Femur (tissue), 1 donor: ENCODE measurements around the gene PDE2A.

ENCODE experiments used
- DNase-seq: peaks from one replicate; pipeline ENCODE4 v3.0.0-alpha.2; 2017

Gene PDE2A

GRCh38 chr11:72609045-72609444, 65.2 kb downstream of the PDE2A start:
- no peak for DNase-seq

DNA sequence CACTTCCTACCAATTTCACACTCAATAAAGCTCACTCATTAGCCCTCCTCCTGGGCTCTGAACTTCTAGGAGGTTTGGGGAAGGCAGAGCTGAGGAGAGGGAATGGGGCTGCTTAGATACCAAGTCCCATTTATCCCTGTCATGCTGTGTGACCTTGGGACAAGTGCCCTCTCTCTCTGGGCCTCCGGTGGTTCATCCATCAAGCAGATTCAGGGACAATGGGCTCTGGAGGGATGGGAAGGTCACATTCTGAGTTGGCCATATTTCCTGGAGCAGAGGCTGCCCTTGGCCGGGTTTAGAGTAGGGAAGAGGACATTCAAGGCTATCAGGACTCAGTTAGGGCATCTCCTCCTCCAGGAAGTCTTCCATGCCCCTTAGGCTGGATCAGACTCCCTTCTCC, 66.7 kb downstream of the PDE2A start:
- no peak for DNase-seq

DNA sequence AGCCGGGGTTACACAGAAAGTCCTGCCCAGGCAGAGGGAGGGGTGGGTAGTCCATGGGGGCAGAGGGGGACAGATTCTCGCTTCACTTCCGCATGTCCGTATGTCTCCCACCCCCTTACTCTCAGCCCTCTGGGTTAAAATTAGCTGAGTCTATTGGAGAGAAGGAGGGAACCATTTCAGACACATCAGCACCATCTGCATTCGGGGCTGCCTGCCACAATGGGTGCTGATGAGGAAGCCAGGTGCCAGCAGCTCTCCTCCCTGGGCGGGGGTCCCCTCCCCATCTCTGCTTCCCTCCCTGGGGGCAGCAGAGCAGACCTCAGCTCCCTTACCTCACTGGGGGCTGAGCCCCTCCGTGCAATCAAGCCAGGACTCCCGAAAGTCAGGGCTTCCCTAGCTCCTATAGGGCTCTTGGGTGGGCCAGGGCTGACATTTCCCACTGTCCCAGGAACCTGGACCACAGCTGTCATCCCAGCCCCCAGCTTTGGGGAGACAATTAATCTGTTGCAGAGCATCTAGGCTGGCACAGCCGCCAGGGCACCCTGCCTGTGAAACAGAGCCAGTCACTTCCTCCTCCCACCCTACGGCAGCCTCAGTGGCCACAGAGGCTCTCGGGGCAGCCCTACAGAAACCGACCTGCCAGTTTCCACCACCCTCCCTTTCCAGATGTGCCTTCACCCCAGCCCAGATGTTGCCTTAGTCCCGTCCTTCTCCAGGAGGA, 67.3 kb downstream of the PDE2A start:
- no peak for DNase-seq

GRCh38 chr11:72605973-72606747, 68.1 kb downstream of the PDE2A start:
- DNase-seq, result no peak

DNA sequence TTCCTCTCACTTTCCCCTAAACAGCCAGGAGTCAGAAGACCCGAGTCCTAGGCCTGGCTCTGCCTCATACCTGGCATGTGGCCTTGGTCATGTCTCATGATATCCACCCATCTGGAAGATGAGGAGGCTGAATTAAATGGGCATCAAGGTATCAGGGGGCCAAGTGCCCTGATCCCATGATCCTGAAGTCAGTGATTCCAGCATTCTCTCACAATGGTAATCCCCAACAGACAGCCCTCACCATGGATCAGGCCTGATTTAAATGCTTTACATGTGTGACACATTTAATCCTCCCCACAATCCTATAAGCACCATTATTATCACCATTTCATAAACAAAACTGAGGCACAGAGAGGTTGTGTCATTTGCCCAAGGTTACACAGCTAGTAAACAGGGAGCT, 70.0 kb downstream of the PDE2A start:
- no peak for DNase-seq

GRCh38 chr11:72602250-72602904, 71.8 kb downstream of the PDE2A start:
- DNase-seq, result no peak

GRCh38 chr11:72600557-72600956, 73.7 kb downstream of the PDE2A start:
- DNase-seq, result no peak

GRCh38 chr11:72599325-72600117, 74.7 kb downstream of the PDE2A start:
- no peak for DNase-seq

GRCh38 chr11:72598906-72599305, 75.3 kb downstream of the PDE2A start:
- peak; percentile 46 for DNase-seq

DNA sequence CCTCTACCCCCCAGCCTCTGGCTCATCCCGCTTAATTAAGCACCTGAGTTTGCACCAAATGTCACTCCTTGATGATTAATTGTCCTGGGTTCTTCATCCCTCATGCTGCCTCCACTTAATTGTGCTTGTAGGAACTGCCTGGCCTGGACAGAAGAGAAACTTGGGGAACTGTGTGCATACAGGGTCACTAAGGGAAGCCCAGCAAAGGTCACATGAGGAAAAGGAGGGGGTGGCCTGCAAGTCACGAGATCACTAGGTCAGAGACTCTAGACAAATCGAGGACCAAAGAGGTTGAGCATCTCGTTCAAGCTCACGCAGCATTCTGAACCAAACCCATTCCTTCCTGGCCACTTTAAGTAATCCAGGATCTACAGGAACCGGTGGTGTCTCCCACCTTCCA, 75.8 kb downstream of the PDE2A start:
- DNase-seq, result no peak

DNA sequence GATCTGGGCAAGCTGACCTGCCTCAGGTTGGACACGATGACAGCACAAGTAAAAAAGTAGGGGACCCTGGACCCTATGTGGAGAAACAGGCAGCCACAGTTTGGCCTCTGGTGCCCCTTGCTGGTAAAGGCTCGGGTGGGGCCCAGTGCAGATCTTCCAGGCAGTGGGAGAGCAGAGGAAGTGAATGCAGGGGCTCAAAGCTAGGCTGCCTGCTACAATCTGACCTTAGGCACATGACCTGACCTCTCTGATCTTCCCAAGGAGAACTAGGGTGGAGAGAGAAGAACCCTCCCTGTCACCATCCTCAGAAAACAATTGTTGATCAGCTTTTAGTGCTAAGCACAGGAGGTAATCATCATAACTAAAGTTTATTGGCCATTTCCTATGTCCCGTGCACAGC, 76.5 kb downstream of the PDE2A start:
- DNase-seq, result no peak

DNA sequence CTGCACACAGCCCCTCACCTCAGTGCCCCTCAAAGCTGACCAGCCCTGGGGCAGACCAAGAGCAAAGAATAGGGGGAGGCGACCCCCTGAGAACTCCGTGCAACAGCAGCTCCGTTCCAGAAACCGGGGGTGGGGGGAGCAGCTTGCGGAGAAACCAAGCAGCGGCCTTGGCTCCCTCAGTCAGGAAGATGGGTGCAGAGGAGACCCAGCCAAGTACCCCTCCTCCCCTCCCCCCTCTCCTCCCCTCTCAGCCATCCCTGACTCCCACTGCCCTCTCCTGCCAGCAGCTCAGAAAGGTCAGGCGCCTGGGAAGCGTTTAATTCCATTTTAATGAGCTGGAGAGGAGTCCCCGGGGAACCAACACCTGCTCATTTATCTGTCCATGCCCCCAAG, 78.9 kb downstream of the PDE2A start:
- DNase-seq, result no peak

DNA sequence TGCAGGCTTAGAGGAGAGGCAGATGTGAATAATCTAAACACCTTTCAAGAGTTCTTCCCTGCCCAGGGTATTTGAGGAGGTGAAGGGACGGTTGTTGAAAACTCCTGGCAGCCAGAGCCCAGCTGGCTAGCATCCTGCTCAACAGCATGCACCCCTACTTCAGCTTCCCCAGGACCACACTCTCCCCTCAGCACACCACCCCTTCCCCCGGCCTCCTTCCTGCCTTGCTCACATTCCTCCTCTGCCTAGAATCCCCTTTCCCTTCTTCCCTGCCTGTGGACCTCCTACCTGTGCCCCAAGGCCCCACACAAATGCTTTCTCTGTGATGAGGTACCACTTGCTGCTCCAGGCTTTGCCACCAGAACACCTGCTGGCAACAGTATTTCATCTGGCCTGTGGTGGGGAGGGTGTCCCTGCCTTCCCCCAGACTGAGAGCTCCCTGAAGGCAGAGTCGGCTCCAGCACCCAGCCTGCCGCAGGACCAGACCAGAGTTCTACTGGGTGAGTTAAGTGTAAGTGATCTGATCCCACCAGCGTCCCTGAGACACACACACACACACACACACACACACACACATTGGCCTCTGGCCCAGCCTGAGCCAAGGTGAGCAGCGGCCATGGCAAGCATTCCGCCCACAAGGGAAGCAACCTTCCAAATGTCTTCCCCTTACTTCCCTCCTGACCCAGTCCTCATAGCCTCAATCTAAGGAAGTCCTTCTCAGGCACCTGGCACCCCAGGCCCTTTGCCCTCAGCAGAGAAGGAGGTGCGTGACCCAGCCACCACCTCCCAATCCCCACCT, 79.5 kb downstream of the PDE2A start:
- no peak for DNase-seq

GRCh38 chr11:72592698-72593495, 81.3 kb downstream of the PDE2A start:
- DNase-seq, result no peak

- no peak for DNase-seq
Measured at GRCh38 chr11:72591785-72592502, 82.3 kb downstream of the PDE2A start.

- no peak for DNase-seq
Measured at GRCh38 chr11:72591023-72591422, 83.2 kb downstream of the PDE2A start.

DNA sequence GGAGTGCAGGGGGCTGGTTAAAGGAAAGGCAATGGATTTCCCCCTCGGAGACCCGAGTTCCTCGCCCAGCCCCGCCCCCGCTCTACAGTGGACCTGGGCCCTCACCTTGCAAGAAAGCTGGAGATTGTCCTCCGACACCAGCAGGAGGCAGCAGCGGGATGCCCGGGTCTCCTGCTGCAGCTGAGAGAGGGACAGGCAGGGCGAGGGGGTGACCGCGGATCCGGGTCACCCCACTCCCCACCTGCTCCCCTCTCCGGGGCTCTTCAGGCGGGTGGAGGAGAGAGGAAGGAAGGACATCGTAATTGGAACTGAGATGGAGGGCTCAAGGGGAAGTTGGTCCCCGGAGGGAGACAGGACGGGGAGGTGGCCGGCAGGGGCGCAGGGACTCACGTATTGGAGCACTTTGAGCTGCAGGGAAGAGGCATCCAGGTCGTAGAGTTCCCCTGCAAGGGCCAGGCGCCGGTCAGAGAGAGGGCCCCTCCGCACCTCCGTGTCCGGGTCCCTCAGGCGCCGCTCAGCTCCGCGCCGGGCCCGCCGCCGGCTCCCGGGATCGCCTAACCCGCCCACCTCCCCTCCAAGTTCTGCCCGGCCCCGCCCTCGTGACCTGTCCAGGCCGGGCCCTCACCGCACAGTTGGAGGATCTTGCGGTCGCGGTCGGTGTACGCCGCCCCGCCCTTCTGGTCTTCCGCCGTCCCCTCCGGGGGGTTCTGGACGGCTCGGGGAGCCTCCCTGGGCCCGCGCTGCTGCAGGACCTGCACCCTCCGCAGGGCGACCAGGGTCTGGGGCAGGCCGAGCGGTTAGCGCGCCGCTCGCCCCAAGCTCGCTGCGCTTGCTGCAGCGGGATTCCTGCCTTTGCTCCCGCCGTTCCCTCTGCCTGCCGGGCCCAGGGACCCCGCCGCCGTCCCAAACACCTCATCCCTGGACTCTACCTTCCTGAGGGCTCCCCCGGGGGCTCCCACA, 84.1 kb downstream of the PDE2A start:
- DNase-seq, result no peak

GRCh38 chr11:72588421-72589410, 85.5 kb downstream of the PDE2A start:
- no peak for DNase-seq
